NK-92 (cell line): ENCODE results near the gene ICAM1.
"Not testable (repeated sequence)": the region's sequence is repeated elsewhere in the genome, so short reads cannot be mapped to it uniquely, and the experiment has no call there.

Experiments used
- DNase-seq: peaks from one replicate; lab custom pipeline; 2025; ENCODE audit not compliant: unreplicated experiment; lab: John Stamatoyannopoulos, UW

The ICAM1 gene

GRCh38 chr19:10270616-10271394, at the start of gene ICAM1:
TSS of gene ICAM1 (plus strand) at chr19:10271120. CDS start at chr19:10271160, 40 bp downstream.
- DNase-seq = no peak

GRCh38 chr19:10222201-10222890, 48.6 kb upstream of the ICAM1 start:
- DNase-seq = no peak

- no peak for DNase-seq
These were observed 47.3 kb upstream of the ICAM1 start for GRCh38 chr19:10223488-10224213.

GRCh38 chr19:10224337-10224736, 46.6 kb upstream of the ICAM1 start:
- no peak for DNase-seq

GRCh38 chr19:10226021-10226375, 44.9 kb upstream of the ICAM1 start:
- no peak for DNase-seq

GRCh38 chr19:10226376-10227025, 44.4 kb upstream of the ICAM1 start:
- no peak for DNase-seq

- no peak for DNase-seq
These were observed 43.6 kb upstream of the ICAM1 start for GRCh38 chr19:10227026-10227971.

- no peak for DNase-seq
These were observed 42.5 kb upstream of the ICAM1 start for GRCh38 chr19:10228393-10228792.

- no peak for DNase-seq
These were observed 42.0 kb upstream of the ICAM1 start for GRCh38 chr19:10228920-10229319.

GRCh38 chr19:10230173-10230860, 40.6 kb upstream of the ICAM1 start:
- no peak for DNase-seq

GRCh38 chr19:10230861-10231611, 39.9 kb upstream of the ICAM1 start, which contains the start of gene S1PR2:
TSS of gene S1PR2 (minus strand) at chr19:10231331. CDS start at chr19:10224905, 6,426 bp downstream.
- no peak for DNase-seq

- DNase-seq = no peak
These were observed 39.2 kb upstream of the ICAM1 start for GRCh38 chr19:10231612-10232228.

GRCh38 chr19:10233946-10234345, 37.0 kb upstream of the ICAM1 start:
- no peak for DNase-seq

GRCh38 chr19:10235003-10235402, 35.9 kb upstream of the ICAM1 start:
- no peak for DNase-seq

GRCh38 chr19:10235409-10235808, 35.5 kb upstream of the ICAM1 start:
- DNase-seq = not testable (repeated sequence)

GRCh38 chr19:10237702-10238101, 33.2 kb upstream of the ICAM1 start:
- no peak for DNase-seq

GRCh38 chr19:10238172-10238783, 32.6 kb upstream of the ICAM1 start:
- no peak for DNase-seq
